Hematopoietic multipotent progenitor cell treated with erythropoietin and hydrocortisone succinate and interleukin-3 and kit ligand, for 15 days (in vitro differentiated cells): Measurements from ENCODE around the gene RAPGEF2.
"Not testable (repeated sequence)": the region's sequence is repeated elsewhere in the genome, so short reads cannot be mapped to it uniquely, and the experiment has no call there.

ENCODE experiments used
- DNase-seq: peaks from one replicate; pipeline ENCODE4 v3.0.0-alpha.2; 2015; ENCODE audit warnings: low spot score

RAPGEF2 gene

GRCh38 chr4:159315879-159316278 is 213.0 kb downstream of the RAPGEF2 start:
- not testable (repeated sequence) for DNase-seq

DNA sequence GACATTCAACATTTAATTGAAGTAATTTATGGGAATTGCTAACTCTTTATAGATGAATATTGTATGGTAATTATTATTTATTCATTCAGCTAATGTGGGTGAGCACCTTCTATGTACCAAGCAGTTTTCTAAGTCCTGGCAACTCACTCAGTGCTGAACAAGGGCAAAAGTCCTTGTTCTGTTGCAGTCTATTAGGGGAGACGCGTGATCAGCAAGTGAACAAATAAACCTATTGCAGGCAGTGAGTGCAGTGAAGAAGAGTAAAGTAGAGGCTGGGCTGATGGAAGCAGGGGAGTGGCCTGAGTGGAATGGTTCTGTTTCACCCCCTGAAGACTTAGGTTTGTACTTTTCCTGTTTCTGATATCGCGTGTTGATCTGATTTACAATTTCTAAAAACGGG is 214.3 kb downstream of the RAPGEF2 start:
- DNase-seq = no peak

DNA sequence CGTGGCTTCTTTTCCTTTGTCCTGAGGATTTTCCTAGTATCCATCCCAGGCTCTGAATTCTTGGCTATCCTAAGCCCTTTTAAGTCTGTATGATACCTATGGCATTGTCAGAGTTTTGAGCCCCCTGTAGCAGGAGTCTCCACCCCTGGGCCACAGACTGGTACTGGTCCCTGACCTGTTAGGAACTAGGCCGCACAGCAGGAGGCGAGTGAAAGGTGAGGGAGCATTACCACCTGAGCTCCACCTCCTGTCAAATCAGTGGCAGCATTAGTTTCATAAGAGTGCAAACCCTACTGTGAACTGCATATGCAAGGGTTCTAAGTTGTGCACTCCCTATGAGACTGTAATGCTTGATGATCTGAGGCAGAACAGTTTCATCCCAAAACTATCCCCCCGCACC is 216.1 kb downstream of the RAPGEF2 start:
- DNase-seq = no peak

GRCh38 chr4:159326480-159326879 is 223.6 kb downstream of the RAPGEF2 start:
- DNase-seq = no peak

GRCh38 chr4:159328766-159329165 is 225.9 kb downstream of the RAPGEF2 start:
- DNase-seq = no peak

DNA sequence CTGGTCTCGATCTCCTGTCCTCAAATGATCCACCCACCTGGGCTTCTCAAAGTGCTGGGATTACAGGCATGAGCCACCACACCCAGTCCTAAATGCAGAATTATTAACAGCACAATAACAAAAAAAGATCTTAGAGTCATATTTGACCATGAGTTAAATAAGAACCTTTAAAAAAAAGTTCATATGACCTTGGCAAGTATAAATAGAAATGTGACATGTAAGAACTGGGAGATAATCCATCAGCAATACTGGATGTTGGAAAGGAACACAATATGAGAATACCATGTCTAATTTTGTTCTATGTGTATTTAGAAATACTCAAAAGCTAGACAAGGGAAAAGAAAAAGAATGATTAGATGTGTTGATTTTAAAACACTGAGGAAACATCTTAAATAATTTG is 231.6 kb downstream of the RAPGEF2 start:
- no peak for DNase-seq

GRCh38 chr4:159337041-159337440 is 234.2 kb downstream of the RAPGEF2 start:
- DNase-seq = no peak

GRCh38 chr4:159341522-159341921 is 238.6 kb downstream of the RAPGEF2 start:
- DNase-seq = no peak

GRCh38 chr4:159342374-159342773 is 239.5 kb downstream of the RAPGEF2 start:
- DNase-seq = no peak

- no peak for DNase-seq
These were observed 240.2 kb downstream of the RAPGEF2 start for GRCh38 chr4:159343116-159343515.

- DNase-seq = no peak
These were observed 242.0 kb downstream of the RAPGEF2 start for GRCh38 chr4:159344877-159345276.

- no peak for DNase-seq
These were observed 243.8 kb downstream of the RAPGEF2 start for GRCh38 chr4:159346681-159347080.

- no peak for DNase-seq
These were observed 244.9 kb downstream of the RAPGEF2 start for GRCh38 chr4:159347813-159348212.

GRCh38 chr4:159349332-159349731 is 246.5 kb downstream of the RAPGEF2 start:
- no peak for DNase-seq

DNA sequence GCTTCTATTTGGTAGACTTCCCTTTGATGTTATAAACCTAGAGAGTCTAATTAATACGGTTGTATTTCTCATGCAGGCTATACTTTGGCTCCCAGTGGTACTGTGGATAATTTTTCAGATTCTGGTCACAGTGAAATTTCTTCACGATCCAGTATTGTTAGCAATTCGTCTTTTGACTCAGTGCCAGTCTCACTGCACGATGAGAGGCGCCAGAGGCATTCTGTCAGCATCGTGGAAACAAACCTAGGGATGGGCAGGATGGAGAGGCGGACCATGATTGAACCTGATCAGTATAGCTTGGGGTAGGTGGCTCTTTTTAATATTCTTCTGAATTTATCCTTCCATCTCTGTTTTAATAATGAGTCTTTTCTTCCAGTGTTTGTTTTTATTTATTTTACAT is 249.7 kb downstream of the RAPGEF2 start:
- DNase-seq = no peak

GRCh38 chr4:159353422-159354116 is 250.7 kb downstream of the RAPGEF2 start:
- DNase-seq = no peak

DNA sequence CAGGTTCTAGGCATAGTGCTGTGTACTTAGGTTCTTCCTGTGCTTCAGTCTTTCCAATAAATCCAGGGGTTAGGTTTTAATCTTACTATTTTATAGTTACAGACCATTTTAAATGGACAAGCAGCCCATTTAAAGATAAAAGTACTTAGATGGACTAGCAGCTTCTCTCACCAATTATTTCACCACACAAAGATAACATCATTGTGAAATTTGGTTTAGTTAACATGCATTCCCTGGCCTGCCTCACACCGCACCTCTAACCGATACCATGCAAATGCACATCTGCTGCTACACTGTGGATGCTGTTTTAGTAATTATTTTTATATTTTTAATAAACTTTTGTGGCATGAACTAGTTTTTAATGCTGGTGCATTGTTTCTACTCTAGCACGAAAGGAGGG is 252.6 kb downstream of the RAPGEF2 start:
- DNase-seq = no peak

DNA sequence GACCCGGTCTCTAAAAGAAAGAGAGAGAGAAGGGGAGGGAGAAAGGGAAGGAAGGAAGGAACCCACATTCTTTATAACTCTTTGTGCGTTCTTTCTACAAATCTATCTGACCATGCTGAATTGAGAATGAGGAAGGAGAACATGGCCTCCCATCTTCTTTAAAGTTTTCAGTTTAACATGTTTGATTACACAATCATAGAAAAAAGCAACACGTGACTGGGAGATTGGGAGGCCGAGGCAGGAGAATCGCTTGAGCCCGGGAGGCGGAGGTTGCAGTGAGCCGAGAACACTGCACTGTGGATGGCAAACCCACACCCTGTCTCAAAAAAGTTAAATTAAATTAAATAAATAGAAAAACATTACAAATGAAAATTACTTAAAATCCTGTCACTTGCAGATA is 254.5 kb downstream of the RAPGEF2 start:
- no peak for DNase-seq

GRCh38 chr4:159358226-159358625 is 255.3 kb downstream of the RAPGEF2 start:
- no peak for DNase-seq

DNA sequence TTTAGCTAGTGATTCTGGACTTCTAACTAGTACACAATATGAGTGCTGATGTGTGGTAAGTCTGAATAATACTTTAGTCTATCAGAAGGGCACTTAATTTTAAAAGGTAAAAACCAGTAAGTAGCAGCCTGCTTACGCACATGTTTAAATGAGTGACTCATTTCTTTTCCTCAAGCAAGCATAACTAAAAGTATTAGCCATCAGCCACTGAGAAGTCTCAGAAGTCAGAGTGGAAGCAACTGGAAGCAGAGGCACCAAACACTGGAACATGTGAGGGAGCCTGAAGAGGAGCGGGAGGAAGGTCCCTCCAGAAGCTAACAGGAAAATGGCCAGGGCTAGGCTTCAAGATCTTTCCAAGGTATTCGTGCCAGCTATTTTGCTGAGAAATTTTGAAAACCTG is 257.7 kb downstream of the RAPGEF2 start:
- DNase-seq = no peak

DNA sequence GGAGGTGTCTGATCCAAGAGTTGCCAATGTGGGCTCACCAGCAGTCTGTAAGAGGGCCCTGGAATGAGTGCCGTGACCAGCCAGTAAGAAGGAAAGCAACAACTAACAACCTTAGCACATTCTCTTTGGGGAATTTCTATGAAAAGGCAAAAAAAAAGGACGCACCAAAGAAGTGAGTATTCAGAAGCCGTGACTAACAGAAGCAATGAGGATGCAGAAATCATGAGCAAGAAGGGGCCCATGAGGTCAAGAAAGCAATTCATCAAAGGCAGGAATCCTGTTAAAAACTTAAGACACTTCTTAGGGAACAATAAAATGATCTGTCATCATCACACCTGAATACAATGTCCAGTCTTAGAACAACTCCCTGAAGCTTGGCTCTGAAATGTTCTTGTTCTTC is 260.5 kb downstream of the RAPGEF2 start:
- DNase-seq = no peak

- no peak for DNase-seq
These were observed 264.3 kb downstream of the RAPGEF2 start for GRCh38 chr4:159366966-159367780.

DNA sequence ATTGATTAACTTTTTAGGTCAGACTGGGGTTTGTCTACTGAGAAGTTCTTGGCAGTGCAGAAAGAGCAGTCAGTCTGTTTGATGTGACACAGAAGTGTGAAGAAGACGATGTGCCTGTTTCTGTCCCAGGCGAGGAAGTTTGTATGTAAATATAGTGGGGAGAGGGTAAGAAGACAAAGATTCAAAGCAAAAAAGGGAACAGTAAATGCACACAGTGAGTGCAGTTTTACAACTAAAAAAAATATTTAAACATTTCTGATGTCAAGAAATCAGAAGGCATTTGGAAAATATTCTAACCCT is 264.9 kb downstream of the RAPGEF2 start:
- DNase-seq = no peak

- DNase-seq = no peak
These were observed 265.4 kb downstream of the RAPGEF2 start for GRCh38 chr4:159368320-159368719.
